ENCODE results near the gene PDPK1.

The PDPK1 gene

DNA sequence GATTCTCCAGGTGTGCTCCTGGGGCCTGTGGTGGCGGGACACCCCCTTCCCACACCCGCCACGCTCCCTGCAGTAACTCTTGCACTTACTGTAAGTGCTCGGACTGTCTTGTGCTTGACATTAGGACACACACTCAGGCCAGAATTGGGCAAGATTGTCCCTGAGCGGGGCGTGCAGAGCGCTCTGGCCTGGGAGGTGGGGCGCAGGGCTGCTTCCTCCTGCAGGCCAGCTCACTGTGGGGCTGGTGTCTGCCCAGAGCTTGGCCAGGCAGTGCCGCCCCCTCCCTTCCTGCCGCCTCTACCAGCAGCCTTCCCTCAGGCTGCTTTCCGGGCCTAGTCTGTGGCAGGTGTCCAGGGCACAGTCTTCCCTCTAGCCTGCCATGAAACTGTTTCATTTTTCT lies 30.2 kb upstream of the PDPK1 start:
- no peak for DNase-seq

DNA sequence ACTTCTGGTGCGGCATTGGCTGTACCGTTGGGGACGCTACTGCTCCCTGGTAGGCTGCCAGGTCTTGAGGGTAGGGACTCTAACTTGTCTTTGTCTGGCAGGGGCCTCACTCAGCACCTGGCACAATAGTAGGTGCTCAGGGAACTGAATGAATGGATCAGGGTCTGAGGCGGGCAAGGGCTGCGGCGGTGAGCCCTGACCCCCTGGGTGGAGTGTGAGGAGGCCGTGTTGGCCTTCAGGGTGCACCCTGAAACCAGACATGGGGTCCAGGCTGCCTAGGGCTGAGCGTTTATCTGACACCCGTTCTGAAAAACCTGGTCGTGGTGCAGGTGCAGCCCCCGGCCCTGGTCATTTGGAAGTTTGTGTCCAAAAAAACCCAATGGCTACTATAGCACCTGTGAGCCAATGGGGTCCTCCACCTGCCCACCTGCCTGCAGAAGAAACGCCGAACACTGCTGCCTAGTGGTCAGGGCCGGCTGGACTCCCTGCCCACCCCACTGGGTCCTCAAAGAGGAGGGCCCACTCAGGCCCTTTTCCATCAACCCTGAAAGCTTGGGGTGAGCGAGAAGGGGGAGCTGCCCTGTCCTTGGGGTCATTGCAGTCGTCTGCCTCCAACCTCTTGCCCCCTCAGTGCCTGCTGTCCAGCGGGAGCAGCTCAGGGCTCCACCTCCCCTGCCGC lies 29.0 kb upstream of the PDPK1 start:
- DNase-seq, result no peak

DNA sequence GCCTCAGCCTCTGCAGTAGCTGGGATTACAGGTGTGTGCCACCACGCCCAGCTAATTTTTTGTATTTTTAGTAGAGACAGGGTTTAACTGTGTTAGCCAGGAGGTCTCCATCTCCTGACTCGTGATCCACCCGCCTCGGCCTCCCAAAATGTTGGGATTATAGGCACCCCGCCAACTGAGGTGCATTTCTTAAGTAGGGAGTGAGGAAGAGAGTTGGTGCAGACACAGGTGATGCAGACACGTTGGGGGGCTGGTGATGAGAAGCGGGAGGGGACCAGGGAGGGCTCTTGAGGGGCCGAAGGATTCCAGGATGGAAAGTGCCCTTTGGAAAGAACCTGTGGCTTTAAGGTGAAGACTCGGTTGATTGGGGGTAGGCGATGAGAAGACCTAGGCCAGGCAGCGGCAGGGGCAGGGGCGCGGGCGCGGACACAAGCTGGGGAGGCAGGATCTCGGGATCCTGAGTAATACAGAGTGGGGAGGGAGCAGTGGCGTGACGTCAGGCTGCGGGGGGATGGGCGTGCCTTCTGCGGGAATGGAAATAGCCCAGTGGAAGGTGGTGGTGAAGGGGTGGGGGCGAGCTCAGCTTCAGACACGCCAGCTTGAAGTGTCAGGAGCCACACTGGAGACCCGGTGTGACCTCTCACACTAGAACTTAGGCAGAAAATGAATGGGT lies 26.6 kb upstream of the PDPK1 start:
- no peak for DNase-seq

DNA sequence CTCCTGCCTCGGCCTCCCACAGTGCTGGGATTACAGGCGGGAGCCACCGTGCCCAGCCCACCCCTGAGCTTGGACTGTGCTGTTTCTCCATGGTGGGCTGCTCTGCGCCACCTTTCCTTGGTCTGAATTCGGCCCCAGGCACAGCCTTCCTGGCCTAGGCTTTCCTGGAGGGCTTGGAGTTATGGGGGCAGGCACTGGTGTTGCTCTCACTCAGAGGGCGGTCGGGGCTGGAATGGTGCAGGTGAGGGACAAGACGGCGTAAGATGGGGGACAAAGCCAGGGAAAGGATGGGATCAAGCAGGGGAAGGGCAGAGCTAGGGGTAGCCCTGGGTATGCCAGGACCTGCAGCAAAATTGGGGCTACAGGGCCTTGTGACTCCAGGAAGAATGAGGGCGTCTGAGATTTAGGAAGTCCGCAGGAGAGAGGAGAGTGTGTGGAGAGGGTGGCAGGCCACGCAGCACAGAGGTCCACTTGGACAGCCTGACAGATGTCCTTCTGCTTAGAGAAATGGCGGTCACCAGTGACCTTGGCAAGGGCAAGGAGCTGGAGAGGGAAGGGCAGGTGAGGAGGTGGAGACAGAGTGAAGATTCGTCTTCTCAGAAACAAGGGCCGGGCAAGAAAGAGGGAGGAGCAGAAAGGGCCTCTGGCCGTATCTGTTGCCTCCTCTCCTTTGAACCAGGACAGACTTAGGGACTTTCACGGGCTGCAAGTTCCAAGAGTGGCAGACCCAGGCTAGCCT lies 25.7 kb upstream of the PDPK1 start:
- DNase-seq, result no peak

DNA sequence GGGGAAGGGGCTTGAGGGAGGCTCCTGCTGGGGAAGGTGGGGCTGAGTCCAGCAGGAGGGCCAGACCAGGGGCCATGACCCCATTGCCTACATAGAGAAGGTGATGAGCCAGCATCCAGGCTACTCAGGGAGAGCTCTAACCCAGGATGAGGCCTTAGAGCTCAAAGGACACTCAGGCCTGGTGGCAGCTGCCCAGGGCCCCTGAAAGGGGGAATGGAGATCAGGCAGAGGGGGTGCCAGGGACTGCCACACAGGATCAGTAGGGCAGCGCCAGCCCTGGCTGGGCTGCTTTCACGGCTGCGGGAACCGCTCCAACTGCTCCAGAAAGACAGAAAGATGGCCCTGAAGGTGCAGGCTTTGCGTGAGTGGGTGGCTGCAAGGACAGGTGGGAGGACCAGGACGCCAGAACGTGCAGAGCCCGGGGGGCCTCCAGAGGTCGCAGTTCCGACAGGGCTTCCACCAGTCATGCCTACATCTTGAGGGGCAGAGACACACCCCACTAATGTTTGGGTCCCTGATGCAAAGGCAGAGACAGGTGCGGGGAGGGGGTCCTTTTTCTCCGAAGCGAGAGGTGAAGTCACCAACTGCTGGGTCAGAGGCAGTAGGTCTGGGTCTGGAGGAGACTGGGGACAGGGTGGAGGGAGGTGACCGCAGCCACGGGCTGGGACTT lies 25.0 kb upstream of the PDPK1 start:
- DNase-seq, result no peak

DNA sequence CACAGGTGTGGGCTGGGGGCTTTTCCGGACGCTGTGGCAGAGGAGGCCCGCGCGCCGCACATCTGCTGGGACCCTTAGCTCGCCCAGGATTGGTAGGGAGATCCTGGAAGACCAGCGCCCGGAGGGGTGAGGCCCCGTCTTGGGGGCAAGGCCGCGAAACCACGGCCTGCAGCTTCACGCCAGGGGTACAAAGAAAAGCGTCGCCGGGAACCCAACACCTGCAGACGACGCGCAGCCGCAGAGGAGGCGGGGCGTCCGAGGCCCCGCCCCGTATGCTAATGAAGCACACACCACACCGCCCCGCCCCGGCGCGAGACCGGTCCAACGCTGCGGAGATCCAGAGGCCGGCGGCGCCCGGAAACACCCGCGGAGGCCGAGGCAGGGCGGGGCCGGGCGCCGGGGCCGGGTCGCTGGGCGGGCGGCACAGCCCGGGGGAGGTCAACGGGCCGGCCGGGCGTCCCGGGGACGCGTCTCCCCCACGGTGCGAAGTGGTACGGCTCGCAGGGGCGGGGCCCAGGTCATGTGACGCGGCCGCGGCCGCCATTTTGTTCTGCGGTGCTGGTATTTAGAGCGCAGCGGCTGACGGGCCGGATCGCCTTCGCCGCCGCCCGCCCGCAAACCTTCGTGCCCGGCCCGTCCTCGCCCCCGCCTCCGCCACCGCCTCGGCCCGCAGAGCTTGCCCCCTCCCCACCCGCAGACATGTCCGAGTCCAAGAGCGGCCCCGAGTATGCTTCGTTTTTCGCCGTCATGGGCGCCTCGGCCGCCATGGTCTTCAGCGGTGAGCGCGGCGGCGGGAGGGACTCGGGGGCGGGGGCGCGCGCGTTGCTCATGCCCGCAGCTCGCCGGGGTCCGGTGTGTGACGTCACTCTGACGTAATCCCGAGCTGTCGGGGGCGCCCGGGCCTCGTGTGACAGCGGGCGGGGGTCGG lies 24.2 kb upstream of the PDPK1 start, which contains the start of gene ATP6V0C:
Gene ATP6V0C, plus strand, starts transcription at position 548 of the 928 bp plus-strand sequence. Its CDS starts 152 bp downstream, at position 700.
- DNase-seq, result peak; percentile 91

DNA sequence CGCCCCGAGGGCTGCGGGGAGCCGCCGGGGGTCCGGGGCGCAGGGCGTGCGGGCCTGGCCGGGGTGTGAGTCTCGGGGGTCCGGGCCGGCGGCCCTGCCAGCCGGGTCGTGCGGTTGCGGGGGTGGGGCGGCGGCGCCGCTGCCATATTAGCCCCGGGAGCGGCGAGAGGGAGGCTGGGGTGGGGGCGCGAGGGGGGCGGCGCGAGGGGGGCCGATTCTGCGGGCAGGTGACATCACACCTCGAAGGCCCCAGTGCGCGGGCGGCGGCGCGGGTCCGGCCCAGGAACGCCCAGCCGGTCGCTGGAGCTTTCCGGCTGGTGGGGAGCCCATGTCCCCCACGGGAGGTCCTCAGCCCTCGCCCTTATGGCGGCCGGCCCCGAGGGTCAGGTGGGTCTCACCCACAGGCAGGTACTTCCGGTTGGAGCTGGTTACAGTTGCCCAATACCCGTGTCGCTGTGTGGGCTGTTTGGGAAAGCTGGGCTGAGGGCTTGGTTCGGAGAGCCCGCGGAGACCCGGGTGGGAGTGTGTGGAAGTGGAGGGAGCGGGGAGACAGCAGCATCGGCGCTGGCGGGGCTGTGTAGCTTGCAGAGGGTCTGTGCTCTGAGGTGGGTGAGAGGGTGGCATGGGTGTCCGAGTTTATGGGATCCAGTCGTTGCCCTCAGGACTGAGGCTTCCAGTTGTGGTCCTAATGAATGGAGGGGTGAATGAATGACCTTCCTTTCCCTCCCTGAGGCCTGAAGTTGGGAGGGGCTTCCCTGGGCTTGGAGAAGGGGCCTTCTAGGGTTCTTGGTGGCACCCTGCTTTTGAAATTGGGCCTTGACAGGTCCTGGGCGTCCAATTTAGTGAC lies 23.3 kb upstream of the PDPK1 start:
- DNase-seq, result no peak

DNA sequence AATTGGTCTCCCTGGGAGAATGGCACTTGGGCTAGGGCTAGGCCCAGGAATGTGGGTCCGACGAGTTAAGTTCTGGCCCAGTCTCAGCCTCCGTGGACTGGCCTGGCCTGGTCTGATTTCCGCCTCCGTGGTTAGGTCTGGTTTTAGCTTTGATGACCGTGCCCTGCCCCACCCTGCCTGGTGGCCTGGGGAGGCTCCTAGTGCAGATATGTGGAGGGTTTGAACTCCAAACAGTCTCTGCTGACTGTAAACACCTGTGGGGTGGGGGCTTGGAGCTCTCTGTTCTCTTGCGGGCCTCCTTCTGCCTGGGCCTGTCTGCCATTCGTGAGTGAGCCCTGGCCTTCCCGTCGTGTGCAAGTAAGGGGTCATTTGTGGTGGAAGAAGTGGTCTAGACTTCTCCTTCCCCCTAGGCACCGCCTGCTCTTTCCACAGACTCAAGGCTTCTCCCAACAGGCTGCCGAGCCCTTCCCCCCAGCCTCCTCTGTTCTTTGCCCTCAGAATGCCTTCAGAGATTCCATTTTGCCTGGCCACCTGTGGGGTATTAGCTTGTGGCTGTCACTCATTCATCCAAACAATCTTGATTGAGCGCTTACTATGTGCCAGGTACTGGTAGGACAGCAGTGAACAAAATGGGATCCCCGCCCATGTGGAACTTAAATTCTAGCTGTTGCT lies 22.5 kb upstream of the PDPK1 start:
- no peak for DNase-seq

DNA sequence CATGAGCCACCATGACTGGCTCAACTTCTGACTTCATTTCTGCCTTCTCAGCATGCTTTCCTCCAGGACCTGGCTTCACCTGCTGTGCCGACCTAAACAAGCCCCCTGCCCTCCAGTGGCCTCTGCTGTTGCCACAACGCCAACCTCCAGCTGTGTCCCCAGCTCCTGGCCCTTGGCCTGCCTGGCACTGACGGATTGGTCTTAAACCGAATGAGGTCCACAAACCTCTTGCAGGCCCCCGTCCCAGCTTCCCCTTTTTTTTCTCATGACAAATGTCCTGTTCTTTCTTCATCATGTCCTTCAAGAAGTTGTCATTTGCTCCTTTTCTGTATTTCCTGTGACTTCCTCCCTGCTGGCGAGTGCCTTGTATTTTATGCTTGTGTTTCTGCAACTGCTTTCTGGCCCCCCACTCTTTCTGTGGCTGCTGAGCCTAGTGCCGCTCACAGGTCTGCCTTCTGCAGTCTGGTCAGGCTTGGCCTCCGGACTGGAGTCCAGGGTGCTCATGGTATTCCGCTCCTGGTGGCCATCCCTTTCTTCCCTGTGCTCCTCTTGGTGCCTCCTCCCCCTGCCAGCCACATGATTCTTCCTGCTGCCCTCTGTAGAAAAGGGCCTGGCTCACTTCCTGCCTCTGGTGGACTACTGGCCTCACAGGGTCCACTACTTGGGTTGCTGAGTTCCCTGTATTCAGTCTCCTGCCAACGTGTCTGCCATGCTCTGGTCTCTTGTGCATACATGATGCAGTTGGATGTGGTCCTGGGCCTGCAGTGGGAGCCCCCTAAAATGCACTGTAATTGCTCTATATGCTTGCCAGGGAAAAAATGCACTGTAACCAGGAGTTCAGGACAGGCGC lies 21.2 kb upstream of the PDPK1 start:
- DNase-seq, result peak; percentile 23

DNA sequence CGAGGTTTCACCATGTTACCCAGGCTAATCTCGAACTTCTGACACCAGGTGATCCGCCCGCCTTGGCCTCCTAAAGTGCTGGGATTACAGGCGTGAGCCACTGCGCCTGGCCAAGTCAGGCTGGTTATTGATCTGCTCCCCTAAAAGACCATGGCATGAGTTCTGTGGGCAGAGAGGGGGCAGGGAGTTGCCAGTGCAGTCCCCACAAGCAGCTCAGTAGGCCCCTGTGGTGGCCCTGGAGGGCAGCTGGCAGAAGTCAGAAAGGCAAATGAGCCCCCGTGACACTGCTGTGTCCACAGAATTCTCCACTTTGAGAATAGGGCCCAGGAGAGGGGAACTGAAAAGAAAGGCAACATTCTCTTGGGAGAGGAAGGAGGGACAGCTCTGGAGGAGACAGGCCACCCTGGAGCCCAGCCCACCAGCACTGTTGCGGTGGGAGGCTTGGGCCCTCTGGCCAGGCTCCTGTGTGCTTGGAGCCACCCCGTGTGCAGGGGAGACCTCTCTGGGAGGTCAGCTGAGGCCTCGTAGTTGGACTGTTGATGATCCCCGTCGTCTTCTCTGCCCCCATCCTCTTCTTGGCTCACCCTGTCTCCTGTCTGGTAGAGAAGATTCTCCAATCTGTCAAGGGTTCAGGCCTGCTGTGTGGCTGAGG lies 19.7 kb upstream of the PDPK1 start:
- no peak for DNase-seq

DNA sequence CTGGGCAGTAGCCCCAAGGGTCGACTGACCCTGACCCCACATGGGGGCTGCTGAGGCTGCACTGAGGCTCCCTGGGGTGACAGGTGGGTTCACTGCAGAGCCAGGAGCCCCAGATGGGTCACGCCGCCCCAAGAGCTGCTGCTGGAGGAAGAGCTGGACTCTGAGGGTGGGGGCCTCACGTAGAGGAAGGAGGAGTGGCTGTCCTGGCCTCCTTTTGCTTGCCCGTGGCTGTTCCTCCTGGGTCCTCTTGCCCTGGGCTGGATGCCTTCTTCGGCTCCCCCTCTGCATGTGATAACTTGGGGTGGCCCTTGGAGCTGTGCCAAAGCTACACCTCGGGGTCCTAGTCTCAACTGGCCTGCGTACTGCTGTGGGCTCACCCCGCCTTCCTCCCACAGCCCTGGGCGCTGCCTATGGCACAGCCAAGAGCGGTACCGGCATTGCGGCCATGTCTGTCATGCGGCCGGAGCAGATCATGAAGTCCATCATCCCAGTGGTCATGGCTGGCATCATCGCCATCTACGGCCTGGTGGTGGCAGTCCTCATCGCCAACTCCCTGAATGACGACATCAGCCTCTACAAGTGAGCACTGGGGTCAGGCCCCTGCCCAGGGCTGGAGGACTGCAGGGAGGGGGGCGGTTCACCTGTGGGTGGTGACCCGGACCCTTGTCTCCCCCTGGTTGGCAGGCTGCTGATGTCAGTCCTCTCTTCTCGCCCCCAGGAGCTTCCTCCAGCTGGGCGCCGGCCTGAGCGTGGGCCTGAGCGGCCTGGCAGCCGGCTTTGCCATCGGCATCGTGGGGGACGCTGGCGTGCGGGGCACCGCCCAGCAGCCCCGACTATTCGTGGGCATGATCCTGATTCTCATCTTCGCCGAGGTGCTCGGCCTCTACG lies 18.8 kb upstream of the PDPK1 start:
- no peak for DNase-seq

DNA sequence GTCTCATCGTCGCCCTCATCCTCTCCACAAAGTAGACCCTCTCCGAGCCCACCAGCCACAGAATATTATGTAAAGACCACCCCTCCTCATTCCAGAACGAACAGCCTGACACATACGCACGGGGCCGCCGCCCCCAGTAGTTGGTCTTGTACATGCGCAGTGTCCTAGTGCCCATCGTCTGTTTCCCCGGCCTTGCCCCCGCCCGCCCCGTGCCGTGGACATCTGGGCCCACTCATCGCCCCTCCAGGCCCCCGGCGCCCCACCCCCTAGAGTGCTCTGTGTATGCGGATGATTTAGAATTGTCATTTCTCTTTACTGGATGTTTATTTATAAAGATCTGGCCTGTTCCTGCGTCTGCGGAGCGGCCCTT lies 18.1 kb upstream of the PDPK1 start:
- DNase-seq, result no peak

DNA sequence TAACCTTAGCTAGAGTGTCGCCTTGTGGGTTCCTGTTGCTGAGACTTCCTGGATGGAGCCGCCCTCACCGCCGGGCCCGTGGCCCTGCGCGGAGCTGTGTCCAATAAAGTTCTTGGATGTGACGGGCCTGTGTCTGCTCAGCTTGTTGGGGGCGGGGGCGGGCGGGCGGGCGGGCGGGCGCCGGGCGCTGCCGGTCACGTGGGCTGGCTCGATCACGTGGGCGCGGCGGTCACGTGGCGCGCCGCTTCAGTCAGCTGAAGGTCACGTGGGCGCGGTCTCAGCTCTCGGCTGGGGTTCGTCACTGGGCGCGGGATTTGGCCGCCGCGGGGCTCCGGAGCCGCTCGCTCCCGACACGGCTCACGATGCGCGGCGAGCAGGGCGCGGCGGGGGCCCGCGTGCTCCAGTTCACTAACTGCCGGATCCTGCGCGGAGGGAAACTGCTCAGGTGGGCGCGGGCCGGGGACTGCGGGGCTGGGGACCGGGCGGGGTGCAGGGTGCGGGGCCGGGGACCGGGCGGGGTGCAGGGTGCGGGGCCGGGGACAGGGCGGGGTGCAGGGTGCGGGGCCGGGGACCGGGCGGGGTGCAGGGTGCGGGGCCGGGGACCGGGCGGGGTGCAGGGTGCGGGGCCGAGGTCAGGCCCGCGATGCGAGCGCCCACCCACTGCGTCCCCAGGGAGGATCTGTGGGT lies 17.6 kb upstream of the PDPK1 start, which contains the start of gene AMDHD2:
Gene AMDHD2, plus strand, starts transcription at position 275 of the 687 bp plus-strand sequence. Its CDS starts 88 bp downstream, at position 363.
- peak; percentile 86 for DNase-seq

DNA sequence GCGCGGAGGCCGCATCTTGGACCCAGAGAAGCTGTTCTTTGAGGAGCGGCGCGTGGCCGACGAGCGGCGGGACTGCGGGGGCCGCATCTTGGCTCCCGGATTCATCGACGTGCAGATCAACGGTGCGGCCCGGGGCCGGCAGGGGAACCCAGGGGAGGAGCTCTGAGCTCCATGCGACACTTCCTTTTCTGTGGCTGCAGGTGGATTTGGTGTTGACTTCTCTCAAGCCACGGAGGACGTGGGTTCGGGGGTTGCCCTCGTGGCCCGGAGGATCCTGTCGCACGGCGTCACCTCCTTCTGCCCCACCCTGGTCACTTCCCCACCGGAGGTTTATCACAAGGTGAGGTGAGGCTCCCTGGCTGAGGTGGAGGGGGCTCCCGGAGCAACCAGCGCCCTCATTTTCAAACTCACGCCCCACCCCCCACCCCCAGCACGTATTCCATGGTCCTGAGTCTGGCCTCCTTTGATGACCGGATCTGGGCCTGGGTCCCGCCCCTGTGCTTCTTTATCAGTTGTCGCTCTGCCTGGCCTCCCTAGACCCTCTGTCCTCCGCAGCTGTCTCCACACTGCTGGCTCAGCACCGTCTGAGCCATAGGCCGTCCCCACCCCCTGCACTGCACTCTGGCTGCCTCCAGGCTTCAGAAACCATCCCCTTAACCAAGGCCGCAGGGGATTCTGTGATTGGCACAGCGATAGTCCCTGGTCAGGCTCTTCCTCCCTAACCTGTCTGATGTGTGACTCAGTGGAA lies 16.9 kb upstream of the PDPK1 start:
- no peak for DNase-seq

DNA sequence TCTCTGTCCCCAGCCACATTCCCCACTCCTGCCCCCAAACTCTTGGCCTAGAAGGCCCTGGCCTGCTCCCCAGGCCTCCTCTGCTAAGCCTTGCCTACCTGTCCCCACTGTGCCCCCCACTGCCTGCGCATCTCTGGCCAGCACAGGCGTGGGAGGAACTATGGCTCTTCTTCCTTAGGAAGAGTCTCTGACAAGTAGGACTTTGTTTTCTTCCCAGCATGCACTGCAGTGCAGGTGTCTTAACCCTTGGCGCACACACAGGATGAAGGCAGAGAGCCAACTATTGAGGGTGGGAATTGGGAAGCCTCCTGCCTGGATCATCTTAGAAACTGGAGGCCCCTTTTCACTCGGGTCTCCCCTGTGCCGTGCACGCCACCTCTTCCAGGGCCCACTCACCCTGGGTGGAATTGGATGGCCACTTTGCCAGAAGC lies 14.0 kb upstream of the PDPK1 start:
- DNase-seq, result no peak

DNA sequence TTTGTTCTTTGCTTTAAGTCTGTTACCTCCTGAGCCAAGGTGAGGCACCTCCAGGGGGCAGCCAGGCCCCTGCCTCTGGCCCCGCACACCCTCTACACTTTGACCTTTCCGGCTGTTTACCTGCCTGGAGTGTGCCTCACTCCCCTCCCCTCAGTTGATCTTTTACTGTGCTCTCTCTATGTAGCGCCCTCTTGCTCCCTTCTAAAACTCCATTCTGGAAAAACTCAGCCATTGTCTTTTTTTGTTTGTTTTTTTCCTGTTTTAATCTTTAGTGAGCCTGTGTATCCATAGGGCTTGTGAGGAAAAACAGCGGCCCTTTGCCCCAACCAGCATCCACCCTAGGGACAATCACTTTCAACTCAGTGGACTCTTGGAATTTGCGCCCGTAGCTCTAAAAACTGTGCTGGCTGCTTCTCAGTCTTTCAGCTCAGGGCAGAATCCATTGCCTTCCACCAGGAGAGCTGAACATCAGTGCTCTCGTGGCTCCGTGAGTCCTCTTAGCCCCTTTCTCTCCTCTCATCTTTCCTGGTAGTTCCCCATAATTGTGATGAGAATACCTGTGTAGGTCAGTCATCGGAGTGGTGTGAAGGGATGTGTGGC lies 13.4 kb upstream of the PDPK1 start:
- no peak for DNase-seq

Data from midbrain (tissue), 1 donor.